Endothelial cell (in vitro differentiated cells): Measurements from ENCODE around the gene PLK4. TPM values are rescaled to one million over a fixed set of nuclear protein-coding genes. Genes with fewer than 3 reads are reported as not detected.

ENCODE experiments used
- DNase-seq: peaks from one replicate; pipeline ENCODE4 v3.0.0; 2021; ENCODE audit warnings: low spot score
- H3K27ac Mint-ChIP-seq: one replicate; pipeline ENCODE4 v1.8.0; 2021; ENCODE audit warnings: mixed read lengths, inconsistent platforms; ENCODE audit not compliant: unreplicated experiment
- H3K27me3 Mint-ChIP-seq: one replicate; pipeline ENCODE4 v1.8.0; 2021; ENCODE audit warnings: mild to moderate bottlenecking, moderate library complexity, mixed read lengths, inconsistent platforms; ENCODE audit not compliant: unreplicated experiment
- H3K36me3 Mint-ChIP-seq: one replicate; pipeline ENCODE4 v1.8.0; 2021; ENCODE audit warnings: mild to moderate bottlenecking, low read depth, mixed read lengths, inconsistent platforms; ENCODE audit not compliant: unreplicated experiment
- H3K4me1 Mint-ChIP-seq: one replicate; pipeline ENCODE4 v1.8.0; 2021; ENCODE audit warnings: mild to moderate bottlenecking, mixed read lengths, inconsistent platforms; ENCODE audit not compliant: unreplicated experiment
- H3K4me3 Mint-ChIP-seq: one replicate; pipeline ENCODE4 v1.8.0; 2021; ENCODE audit warnings: mild to moderate bottlenecking, mixed read lengths, inconsistent platforms; ENCODE audit not compliant: unreplicated experiment
- H3K9me3 Mint-ChIP-seq: one replicate; pipeline ENCODE4 v1.8.0; 2021; ENCODE audit warnings: mixed read lengths, inconsistent platforms; ENCODE audit not compliant: unreplicated experiment
- CTCF ChIP-seq: fragments of 200-600 bp; sonication (generic); IDR thresholded peaks from one replicate; pipeline ENCODE4 v1.5.0; 2021; ENCODE audit warnings: antibody characterized with exemption; ENCODE audit not compliant: unreplicated experiment
- total RNA-seq: library from RNA; stranded (reverse); fragmentation: NEBNext Ultra II Directional; extraction: Animal tissue kit (Norgen Biotek cat#: 25700); gene quantifications from one replicate; pipeline ENCODE4 v1.2.1, GENCODE V29; 2021; ENCODE audit not compliant: unreplicated experiment

PLK4 gene
- total RNA-seq, 1 donor from 2014 or later = 12.6 TPM

GRCh38 chr4:127875791-127876190, 4.9 kb upstream of the PLK4 start:
- peaks cover 12% of the 10 kb centered on the region for H3K4me1 Mint-ChIP-seq
- H3K9me3 Mint-ChIP-seq = no peaks in the 10 kb centered on the region
- H3K4me3 Mint-ChIP-seq = no peak overlapping the region
- H3K27me3 Mint-ChIP-seq = peaks cover 2% of the 10 kb centered on the region
- H3K36me3 Mint-ChIP-seq = no peaks in the 10 kb centered on the region
- DNase-seq = no peak
- TF ChIP-seq CTCF = no peak
- H3K27ac Mint-ChIP-seq = no peak overlapping the region

- peak overlapping the region; percentile 99 for H3K4me3 Mint-ChIP-seq
- peaks cover 8% of the 10 kb centered on the region for H3K36me3 Mint-ChIP-seq
- H3K9me3 Mint-ChIP-seq = no peaks in the 10 kb centered on the region
- no peak for DNase-seq
- H3K4me1 Mint-ChIP-seq = peaks cover 11% of the 10 kb centered on the region
- TF ChIP-seq CTCF = no peak
- peaks cover 5% of the 10 kb centered on the region for H3K27me3 Mint-ChIP-seq
- peak overlapping the region; percentile 68 for H3K27ac Mint-ChIP-seq
Measured at GRCh38 chr4:127881563-127881864, 821 bp downstream of the PLK4 start.

- no peak overlapping the region for H3K27ac Mint-ChIP-seq
Measured at GRCh38 chr4:127888559-127888958, 7.9 kb downstream of the PLK4 start.

GRCh38 chr4:127889903-127890302, 9.2 kb downstream of the PLK4 start:
- Mint-ChIP-seq H3K27ac (no peak overlapping the region), H3K27me3 (no peaks in the 10 kb centered on the region), H3K4me3 (no peak overlapping the region), H3K4me1 (no peaks in the 10 kb centered on the region), H3K9me3 (no peaks in the 10 kb centered on the region), H3K36me3 (peaks cover 9% of the 10 kb centered on the region)
- no peak for TF ChIP-seq CTCF
- DNase-seq = no peak

More at GRCh38 chr4:127888559-127888958, 7.9 kb downstream of the PLK4 start:
- TF ChIP-seq CTCF = no peak
- Mint-ChIP-seq H3K4me3 (no peak overlapping the region), H3K36me3 (peaks cover 4% of the 10 kb centered on the region), H3K9me3 (no peaks in the 10 kb centered on the region), H3K4me1 (no peaks in the 10 kb centered on the region), H3K27me3 (no peaks in the 10 kb centered on the region)
- no peak for DNase-seq

GRCh38 chr4:127896069-127896468, 15.4 kb downstream of the PLK4 start:
- no peak overlapping the region for H3K27ac Mint-ChIP-seq
- no peaks in the 10 kb centered on the region for H3K9me3 Mint-ChIP-seq
- DNase-seq = no peak
- TF ChIP-seq CTCF = no peak
- peaks cover 12% of the 10 kb centered on the region for H3K36me3 Mint-ChIP-seq
- no peak overlapping the region for H3K4me3 Mint-ChIP-seq
- H3K27me3 Mint-ChIP-seq = no peaks in the 10 kb centered on the region
- H3K4me1 Mint-ChIP-seq = no peaks in the 10 kb centered on the region
